A673 (cell line): ENCODE results near the gene HDGF. TPM values are rescaled to one million over a fixed set of nuclear protein-coding genes. Genes with fewer than 3 reads are reported as not detected.

Experiments
- BruUV-seq: library from RNA; stranded (reverse); fragments of 400-500 nt; replicated peaks from 2 replicates; lab custom pipeline; 2021; lab: Mats Ljungman, UMichigan
- CTCF ChIA-PET: fragments of 300-600 bp; sonication (Branson Sonifier 250); formaldehyde crosslinking; loops from one replicate; lab custom pipeline; 2022; ENCODE audit warnings: antibody characterized with exemption; lab: Charles Lee
- POLR2A ChIA-PET: fragments of 300-600 bp; sonication (Branson Sonifier 250); formaldehyde crosslinking; loops from one replicate; lab custom pipeline; 2022; ENCODE audit warnings: antibody characterized with exemption; ENCODE audit not compliant: low non-redundant PET; lab: Charles Lee
- DNase-seq: peaks from one replicate; pipeline ENCODE4 v3.0.0-alpha.2; 2015; ENCODE audit warnings: low spot score
- H3K27ac ChIP-seq: fragments of 200-600 bp; sonication (generic); 2 replicates; pipeline ENCODE4 v1.5.1; 2016; ENCODE audit warnings: mixed run types, low read depth, mild to moderate bottlenecking, mixed read lengths, antibody characterized with exemption, low read length; ENCODE audit not compliant: poor library complexity, severe bottlenecking
- H3K27me3 ChIP-seq: fragments of 200-600 bp; sonication (generic); replicated peaks from 2 replicates; pipeline ENCODE4 v1.6.1; 2017; ENCODE audit warnings: mixed run types, low read depth, mild to moderate bottlenecking, mixed read lengths, antibody characterized with exemption, low read length; ENCODE audit not compliant: insufficient read depth, poor library complexity
- H3K36me3 ChIP-seq: fragments of 200-600 bp; sonication (generic); 2 replicates; pipeline ENCODE4 v1.6.1; 2016; ENCODE audit warnings: mixed run types, mild to moderate bottlenecking, mixed read lengths, antibody characterized with exemption, low read length; ENCODE audit not compliant: insufficient read depth, poor library complexity, severe bottlenecking
- H3K4me1 ChIP-seq: fragments of 200-600 bp; sonication (generic); 2 replicates; pipeline ENCODE4 v1.6.1; 2017; ENCODE audit warnings: mixed run types, mild to moderate bottlenecking, mixed read lengths, antibody characterized with exemption, low read length; ENCODE audit not compliant: insufficient read depth, poor library complexity, severe bottlenecking
- H3K4me3 ChIP-seq: fragments of 200-600 bp; sonication (generic); 2 replicates; pipeline ENCODE4 v1.5.1; 2016; ENCODE audit warnings: low read depth, mixed run types, mild to moderate bottlenecking, mixed read lengths, low read length; ENCODE audit not compliant: poor library complexity, severe bottlenecking
- H3K9me3 ChIP-seq: fragments of 200-600 bp; sonication (generic); 2 replicates; pipeline ENCODE4 v1.6.1; 2016; ENCODE audit warnings: mixed run types, low read depth, mild to moderate bottlenecking, mixed read lengths, antibody characterized with exemption, low read length; ENCODE audit not compliant: poor library complexity, severe bottlenecking
- CTCF ChIP-seq: fragments of 300-800, 200-600 bp; sonication (generic); conservative IDR thresholded peaks from 2 replicates; pipeline ENCODE4 v1.5.1; 2017; ENCODE audit warnings: low read depth, mild to moderate bottlenecking, antibody characterized with exemption, low read length, moderate library complexity, mixed read lengths
- EZH2 ChIP-seq: fragments of 200-600 bp; sonication (generic); IDR thresholded peaks from 2 replicates; pipeline ENCODE4 v1.6.1; 2017; ENCODE audit warnings: borderline replicate concordance, low read depth, mild to moderate bottlenecking, mixed read lengths, antibody characterized with exemption, low read length; ENCODE audit not compliant: poor library complexity, severe bottlenecking
- intact Hi-C: fragments of 100-400 bp; cut with micrococcal nuclease; formaldehyde crosslinking; loops from one replicate; pipeline ENCODE4 v1.10.0; 2022; ENCODE audit not compliant: unreplicated experiment
- total RNA-seq: library from RNA; stranded (reverse); gene quantifications from 2 replicates; pipeline ENCODE4 v1.2.3, GENCODE V29; 2021

HDGF gene
- total RNA-seq, 1 experiment from 2014 or later = 536 TPM

- TF ChIP-seq CTCF = no peak
- no peak for TF ChIP-seq EZH2
- no TSS peak for BruUV-seq
- H3K27ac ChIP-seq = peak overlapping the region; percentile 98
- POLR2A ChIA-PET = no interaction called here
- peaks cover 44% of the 10 kb centered on the region for H3K4me1 ChIP-seq
- H3K9me3 ChIP-seq = no peaks in the 10 kb centered on the region
- peaks cover 17% of the 10 kb centered on the region for H3K36me3 ChIP-seq
- peak overlapping the region; percentile 92 for H3K4me3 ChIP-seq
- CTCF ChIA-PET = no interaction called here
- intact Hi-C loops = no loop called here
- peak; percentile 29 for DNase-seq
- no peaks in the 10 kb centered on the region for H3K27me3 ChIP-seq
These were observed 2.6 kb downstream of the HDGF start for GRCh38 chr1:156748670-156749418.

GRCh38 chr1:156747742-156748669, 3.5 kb downstream of the HDGF start:
- POLR2A ChIA-PET = interaction anchor here (0.5 to 0.6 kb wide), 2 partner anchors 26 to 170 kb away, joined by 4 read pairs; no protein-coding TSS in a partner anchor
- Histone ChIP-seq H3K36me3 (peaks cover 26% of the 10 kb centered on the region), H3K9me3 (no peaks in the 10 kb centered on the region), H3K4me3 (peak overlapping the region; percentile 92), H3K4me1 (peaks cover 42% of the 10 kb centered on the region), H3K27me3 (no peaks in the 10 kb centered on the region), H3K27ac (peak overlapping the region; percentile 98)
- no TSS peak for BruUV-seq
- intact Hi-C loops = no loop called here
- DNase-seq = peak; percentile 45
- CTCF ChIA-PET = interaction anchor here (1.3 kb wide), 1 partner anchor 19 kb away, joined by 4 read pairs; the partner anchor contains the start of gene PRCC
- TF ChIP-seq CTCF (no peak), EZH2 (no peak)
